Lower lobe of right lung (tissue), 2 donors: ENCODE measurements around the gene ACOT7. TPM values are rescaled to one million over a fixed set of nuclear protein-coding genes. Genes with fewer than 3 reads are reported as not detected.

Experiments used
- ATAC-seq, 2 donors: fragments of 200-7000 bp; cut with Tn5 transposase; one replicate each; pipeline ENCODE4 v1.9.1; 2020 to 2022; ENCODE audit warnings: mild to moderate bottlenecking in 2 of 2, moderate library complexity in 2 of 2
- DNase-seq: peaks from one replicate; pipeline ENCODE4 v3.0.0-alpha.2; 2020
- H3K27ac ChIP-seq: fragments of 200-600 bp; one replicate; pipeline ENCODE4 v1.8.0; 2022
- H3K27me3 ChIP-seq: fragments of 200-600 bp; one replicate; pipeline ENCODE4 v1.8.0; 2022; ENCODE audit warnings: low read depth
- H3K36me3 ChIP-seq: fragments of 200-600 bp; one replicate; pipeline ENCODE4 v1.8.0; 2022; ENCODE audit warnings: mild to moderate bottlenecking
- H3K4me1 ChIP-seq: fragments of 200-600 bp; one replicate; pipeline ENCODE4 v1.8.0; 2022
- H3K4me3 ChIP-seq: fragments of 200-600 bp; one replicate; pipeline ENCODE4 v1.8.0; 2022; ENCODE audit warnings: mild to moderate bottlenecking
- H3K9me3 ChIP-seq: fragments of 200-600 bp; one replicate; pipeline ENCODE4 v1.8.0; 2022
- intact Hi-C: fragments of 100-400 bp; cut with DNase I; formaldehyde crosslinking; loops from one replicate; pipeline ENCODE4 v1.11.0; 2022
- total RNA-seq: library from RNA; stranded (reverse); fragmentation: NEBNext Ultra II Directional; extraction: Animal tissue kit (Norgen Biotek cat#: 25700); gene quantifications from one replicate; pipeline ENCODE4 v1.2.1, GENCODE V29; 2021
- TF ChIP-seq, protein P1 (sequence below): fragments of 200-600 bp; IDR thresholded peaks from one replicate; pipeline ENCODE4 v1.8.0; 2022; ENCODE audit warnings: antibody characterized with exemption, mild to moderate bottlenecking
- donor health status: DM: no; HTN: yes; CAD: no; lungs with severe emphysema.

Gene ACOT7
- total RNA-seq, 1 donor from 2014 or later = 28.5 TPM

DNA sequence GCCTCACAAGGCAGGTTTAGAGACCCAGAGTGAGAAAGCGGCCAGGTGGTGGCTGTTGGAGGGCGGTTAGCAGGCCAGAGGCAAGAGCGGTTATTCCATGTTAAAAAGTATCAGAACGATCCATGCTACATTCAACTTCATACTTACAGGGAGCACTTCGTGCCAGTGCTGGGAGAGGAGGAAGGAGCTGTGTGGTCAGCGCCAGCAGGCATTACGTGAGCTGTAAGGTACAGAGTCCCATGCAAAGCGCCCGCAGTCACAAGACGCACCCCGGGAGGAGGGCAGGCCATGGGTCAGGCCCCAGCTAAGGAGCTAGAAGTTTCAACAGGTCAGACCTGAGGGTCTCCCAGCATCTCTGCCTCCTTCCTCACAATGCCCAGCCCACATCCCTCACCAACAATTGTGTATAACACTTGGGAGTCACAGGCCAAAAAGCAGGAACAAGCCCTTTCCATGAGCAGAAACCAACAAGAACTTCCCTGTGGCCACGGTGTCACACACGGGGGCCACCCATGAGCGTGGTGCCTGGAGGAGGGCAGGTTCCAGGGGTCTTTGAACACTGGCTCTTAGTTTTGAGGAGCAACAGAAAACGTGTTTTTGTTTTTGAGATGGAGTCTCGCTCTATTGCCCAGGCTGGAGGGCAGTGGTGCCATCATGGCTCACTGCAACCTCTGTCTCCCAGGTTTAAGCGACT, 110.8 kb downstream of the ACOT7 start:
- Histone ChIP-seq H3K4me3 (no peak overlapping the region), H3K27me3 (no peaks in the 10 kb centered on the region), H3K4me1 (peaks cover 9% of the 10 kb centered on the region), H3K9me3 (no peaks in the 10 kb centered on the region), H3K27ac (peak overlapping the region; percentile 49), H3K36me3 (no peaks in the 10 kb centered on the region)
- ATAC-seq = no peak
- no peak for DNase-seq
- intact Hi-C loops = no loop called here
- TF ChIP-seq, protein P1, sequence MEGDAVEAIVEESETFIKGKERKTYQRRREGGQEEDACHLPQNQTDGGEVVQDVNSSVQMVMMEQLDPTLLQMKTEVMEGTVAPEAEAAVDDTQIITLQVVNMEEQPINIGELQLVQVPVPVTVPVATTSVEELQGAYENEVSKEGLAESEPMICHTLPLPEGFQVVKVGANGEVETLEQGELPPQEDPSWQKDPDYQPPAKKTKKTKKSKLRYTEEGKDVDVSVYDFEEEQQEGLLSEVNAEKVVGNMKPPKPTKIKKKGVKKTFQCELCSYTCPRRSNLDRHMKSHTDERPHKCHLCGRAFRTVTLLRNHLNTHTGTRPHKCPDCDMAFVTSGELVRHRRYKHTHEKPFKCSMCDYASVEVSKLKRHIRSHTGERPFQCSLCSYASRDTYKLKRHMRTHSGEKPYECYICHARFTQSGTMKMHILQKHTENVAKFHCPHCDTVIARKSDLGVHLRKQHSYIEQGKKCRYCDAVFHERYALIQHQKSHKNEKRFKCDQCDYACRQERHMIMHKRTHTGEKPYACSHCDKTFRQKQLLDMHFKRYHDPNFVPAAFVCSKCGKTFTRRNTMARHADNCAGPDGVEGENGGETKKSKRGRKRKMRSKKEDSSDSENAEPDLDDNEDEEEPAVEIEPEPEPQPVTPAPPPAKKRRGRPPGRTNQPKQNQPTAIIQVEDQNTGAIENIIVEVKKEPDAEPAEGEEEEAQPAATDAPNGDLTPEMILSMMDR = no peak

DNA sequence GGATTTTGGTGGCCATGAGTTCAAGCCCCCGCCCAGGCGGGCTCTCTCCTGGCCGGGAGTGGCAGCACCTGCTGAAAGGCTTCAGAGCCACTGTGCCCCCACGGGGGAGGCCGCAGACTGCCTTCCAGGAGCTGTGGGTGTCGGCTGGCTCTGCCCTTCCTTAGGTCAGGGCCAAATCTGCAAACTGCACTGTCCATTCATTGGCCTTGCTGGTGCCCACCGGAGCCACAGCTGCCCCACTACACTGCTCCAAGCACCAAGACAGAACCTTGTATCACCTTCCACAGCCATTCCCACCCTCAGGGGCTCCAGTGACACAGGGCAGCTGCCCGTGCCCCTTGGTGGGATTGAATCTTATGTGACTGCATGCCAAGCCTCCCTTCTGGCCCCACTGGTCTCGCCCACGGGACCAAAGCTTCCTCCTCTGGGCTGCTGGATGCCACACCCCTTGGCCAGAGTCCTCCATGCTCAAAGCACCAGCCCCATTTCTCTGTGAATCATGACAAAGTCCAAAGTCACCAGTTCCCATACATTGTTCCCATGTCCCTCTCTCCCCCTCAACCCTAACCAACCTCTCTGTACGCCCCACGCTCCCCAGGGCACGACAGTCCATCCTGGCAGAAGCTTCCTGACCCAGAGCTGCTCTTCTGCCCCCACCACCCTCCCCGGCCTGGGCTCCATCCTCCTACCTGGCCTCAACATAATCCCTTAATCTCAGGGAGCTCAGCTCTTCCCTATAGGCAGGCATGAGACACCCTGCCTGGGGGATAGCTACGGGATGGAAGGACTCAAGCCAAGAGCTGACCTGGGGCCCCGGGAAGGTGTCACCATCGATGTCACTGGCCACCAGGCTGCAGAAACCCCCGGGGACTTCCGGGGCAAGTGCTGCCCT, 111.8 kb downstream of the ACOT7 start:
- Histone ChIP-seq H3K36me3 (no peaks in the 10 kb centered on the region), H3K4me3 (no peak overlapping the region), H3K27me3 (no peaks in the 10 kb centered on the region), H3K9me3 (no peaks in the 10 kb centered on the region), H3K27ac (peak overlapping the region; percentile 67), H3K4me1 (no peaks in the 10 kb centered on the region)
- TF ChIP-seq, protein P1 = no peak
- ATAC-seq (peak; percentile 46 to 63), DNase-seq (peak; percentile 69)
- intact Hi-C loops = no loop called here

DNA sequence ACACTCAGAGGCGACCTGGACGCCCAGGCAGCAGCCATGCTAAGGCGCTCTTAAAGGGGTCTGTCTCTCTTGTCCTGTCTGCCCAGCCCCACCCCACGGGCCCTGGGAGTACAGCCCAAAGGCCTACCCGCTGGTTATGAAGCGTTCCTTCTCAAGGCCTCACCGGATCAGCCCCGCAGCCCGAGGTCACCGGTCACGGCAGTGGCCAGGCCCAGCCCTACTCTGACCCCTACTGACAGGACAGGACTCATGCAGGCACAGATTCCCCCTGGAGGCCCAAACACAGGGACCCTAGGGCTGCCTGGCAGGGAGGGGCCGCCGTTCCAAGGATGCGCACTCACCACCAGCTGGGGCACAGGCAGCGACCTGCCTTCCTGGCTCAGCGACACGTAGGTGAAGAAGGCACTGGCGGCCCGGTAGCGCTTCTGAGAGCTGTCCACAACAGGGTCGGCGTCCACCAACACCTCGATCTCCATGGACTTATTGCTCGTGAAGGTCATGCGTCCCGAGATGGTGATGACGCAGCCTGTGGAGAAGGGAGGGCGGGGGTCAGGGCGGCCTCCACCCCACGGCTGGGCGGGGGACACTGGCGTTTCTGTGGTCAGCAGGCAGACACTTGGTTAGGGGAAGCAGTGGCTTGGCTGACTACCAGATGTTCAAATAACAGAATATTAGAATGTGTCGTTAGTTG, 112.7 kb downstream of the ACOT7 start:
- ATAC-seq (peak; percentile 54 to 80), DNase-seq (peak; percentile 84)
- intact Hi-C loops = no loop called here
- Histone ChIP-seq H3K9me3 (no peaks in the 10 kb centered on the region), H3K36me3 (no peaks in the 10 kb centered on the region), H3K27me3 (no peaks in the 10 kb centered on the region), H3K4me1 (peaks cover 6% of the 10 kb centered on the region), H3K4me3 (peak overlapping the region; percentile 37), H3K27ac (peak overlapping the region; percentile 67)
- TF ChIP-seq, protein P1 = peak; percentile 38

DNA sequence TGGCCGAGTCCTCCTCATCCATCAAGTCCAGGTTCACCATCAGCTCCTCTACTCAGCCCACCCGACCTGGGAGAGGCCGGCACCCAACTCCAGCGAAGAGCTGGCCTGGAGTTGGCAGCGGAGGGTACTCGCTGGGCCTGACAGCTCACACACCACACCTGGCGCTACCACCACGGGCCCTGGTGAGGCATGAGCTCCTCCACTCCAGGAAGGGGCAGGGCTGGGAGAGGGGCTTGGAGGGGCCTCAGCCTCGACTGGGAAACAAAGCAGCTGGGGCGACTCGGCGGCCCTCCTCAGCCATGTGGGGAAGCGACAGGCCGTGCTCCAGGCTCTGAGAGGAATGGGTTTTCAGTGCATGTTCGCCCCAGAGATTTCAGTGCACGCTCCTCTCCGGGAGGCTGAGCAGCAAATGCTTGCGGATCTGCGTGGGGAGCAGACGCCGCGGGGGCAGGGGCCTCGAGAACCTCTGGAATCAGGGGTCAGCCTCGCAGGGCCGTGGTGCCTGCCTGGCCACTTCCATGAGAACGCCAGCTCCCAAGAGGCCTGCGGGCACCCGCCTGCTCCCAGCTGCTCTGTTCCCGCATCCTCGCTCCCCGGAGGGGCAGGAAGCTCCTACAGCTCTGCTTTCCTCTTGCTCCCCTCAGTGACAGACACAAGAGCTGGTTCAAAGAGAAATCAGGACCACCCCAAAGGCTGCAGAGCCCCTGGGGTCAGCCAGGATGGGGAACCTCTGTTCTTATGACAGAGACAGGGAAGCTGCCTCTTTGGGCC, 113.8 kb downstream of the ACOT7 start:
- no peaks in the 10 kb centered on the region for H3K9me3 ChIP-seq
- H3K4me3 ChIP-seq = peak overlapping the region; percentile 37
- DNase-seq (no peak), ATAC-seq (no peak)
- no peak overlapping the region for H3K27ac ChIP-seq
- H3K27me3 ChIP-seq = no peaks in the 10 kb centered on the region
- TF ChIP-seq, protein P1 = no peak
- H3K36me3 ChIP-seq = no peaks in the 10 kb centered on the region
- intact Hi-C loops = no loop called here
- H3K4me1 ChIP-seq = peaks cover 11% of the 10 kb centered on the region

DNA sequence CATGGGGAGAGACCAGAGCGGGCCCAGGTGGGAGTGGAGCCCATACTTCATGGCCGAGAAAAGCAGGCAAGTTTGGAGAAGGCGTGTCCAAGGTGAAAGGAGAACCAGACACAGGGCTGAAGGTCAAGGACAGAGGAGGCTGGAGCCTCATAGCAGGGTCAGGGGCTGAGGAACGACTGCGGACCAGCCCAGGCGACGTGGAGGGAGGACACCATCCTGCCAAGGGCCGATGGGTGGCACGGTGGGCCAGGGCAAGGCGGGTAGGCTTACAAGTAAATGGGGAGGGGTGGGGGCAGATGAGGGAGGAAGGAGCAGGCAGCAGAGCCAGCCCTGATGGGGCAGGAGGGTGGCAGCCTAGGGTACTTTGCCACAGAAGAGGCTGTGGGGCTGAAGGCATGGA, 114.5 kb downstream of the ACOT7 start:
- H3K9me3 ChIP-seq = no peaks in the 10 kb centered on the region
- peaks cover 11% of the 10 kb centered on the region for H3K4me1 ChIP-seq
- no peak for ATAC-seq
- TF ChIP-seq, protein P1 = no peak
- intact Hi-C loops = no loop called here
- H3K27ac ChIP-seq = no peak overlapping the region
- no peaks in the 10 kb centered on the region for H3K27me3 ChIP-seq
- H3K4me3 ChIP-seq = no peak overlapping the region
- no peak for DNase-seq
- H3K36me3 ChIP-seq = no peaks in the 10 kb centered on the region
